H1 (cell line): ENCODE data around the gene LIN28B. TPM values are rescaled to one million over a fixed set of nuclear protein-coding genes. Genes with fewer than 3 reads are reported as not detected.
A peak's percentile ranks its signal among the peaks of the same experiment; 100 is the strongest.

Experiments
- BCL11A ChIP-seq, 2 experiments: IDR thresholded peaks; one replicate each; pipeline ENCODE4 v1.6.1; 2011; ENCODE audit warnings: low read depth in 2 of 2, low read length in 2 of 2, mild to moderate bottlenecking in 2 of 2
- CEBPB ChIP-seq: IDR thresholded peaks from 2 replicates; pipeline ENCODE4 v1.6.1; 2012; ENCODE audit warnings: low read depth, low read length
- CHD1 ChIP-seq: IDR thresholded peaks from 2 replicates; pipeline ENCODE4 v1.6.1; 2012; ENCODE audit warnings: low read depth, low read length, improper control_type of control experiment
- CHD2 ChIP-seq: IDR thresholded peaks from 2 replicates; pipeline ENCODE4 v1.6.1; 2012; ENCODE audit warnings: low read length, improper control_type of control experiment
- CREB1 ChIP-seq: IDR thresholded peaks from 2 replicates; pipeline ENCODE4 v1.6.1; 2012; ENCODE audit warnings: inconsistent platforms
- CTBP2 ChIP-seq: IDR thresholded peaks from 2 replicates; pipeline ENCODE4 v1.7.0; 2011; ENCODE audit warnings: borderline replicate concordance, mild to moderate bottlenecking, moderate library complexity, mixed read lengths, low read length; ENCODE audit not compliant: insufficient read depth, insufficient read length
- EGR1 ChIP-seq: IDR thresholded peaks from 2 replicates; pipeline ENCODE4 v1.6.1; 2011; ENCODE audit warnings: low read depth, low read length, borderline replicate concordance
- EP300 ChIP-seq, 2 experiments: IDR thresholded peaks; 1 replicate in 1 of 2; 2 replicates in 1 of 2; pipeline ENCODE4 v1.6.1; 2011 to 2012; ENCODE audit warnings: low read depth in 2 of 2, low read length in 2 of 2, mild to moderate bottlenecking in 2 of 2, borderline replicate concordance in 1 of 2, inconsistent platforms in 1 of 2, moderate library complexity in 1 of 2
- EZH2 ChIP-seq: fragments of 200-600 bp; sonication (generic); IDR thresholded peaks from 2 replicates; pipeline ENCODE4 v1.7.1; 2012; ENCODE audit warnings: low read depth, mild to moderate bottlenecking, moderate library complexity, low read length, inconsistent platforms; ENCODE audit not compliant: severe bottlenecking
- GABPA ChIP-seq: IDR thresholded peaks from 2 replicates; pipeline ENCODE4 v1.6.1; 2011; ENCODE audit warnings: mild to moderate bottlenecking, low read length, moderate library complexity, borderline replicate concordance; ENCODE audit not compliant: insufficient read depth
- JUN ChIP-seq: IDR thresholded peaks from 2 replicates; pipeline ENCODE4 v1.6.1; 2011; ENCODE audit warnings: low read depth, mild to moderate bottlenecking, improper control_type of control experiment, low read length
- KDM4A ChIP-seq: IDR thresholded peaks from one replicate; pipeline ENCODE4 v1.7.1; 2012; ENCODE audit warnings: low read depth, mild to moderate bottlenecking, moderate library complexity, low read length, inconsistent platforms; ENCODE audit not compliant: severe bottlenecking
- MAFK ChIP-seq: IDR thresholded peaks from 2 replicates; pipeline ENCODE4 v1.6.1; 2012; ENCODE audit warnings: low read depth, mild to moderate bottlenecking, improper control_type of control experiment, low read length
- PHF8 ChIP-seq: fragments of 200-600 bp; sonication (generic); conservative IDR thresholded peaks from 2 replicates; pipeline ENCODE4 v1.7.1; 2012; ENCODE audit warnings: low read depth, mild to moderate bottlenecking, inconsistent platforms, low read length, moderate library complexity
- POLR2AphosphoS5 ChIP-seq: IDR thresholded peaks from 2 replicates; pipeline ENCODE4 v1.6.1; 2011; ENCODE audit warnings: low read depth, low read length
- RBBP5 ChIP-seq: IDR thresholded peaks from 2 replicates; pipeline ENCODE4 v1.7.1; 2012; ENCODE audit warnings: low read depth, mild to moderate bottlenecking, inconsistent platforms, low read length, moderate library complexity, borderline replicate concordance
- RFX5 ChIP-seq: IDR thresholded peaks from 2 replicates; pipeline ENCODE4 v1.6.1; 2011; ENCODE audit warnings: low read depth, low read length, improper control_type of control experiment, borderline replicate concordance
- RNF2 ChIP-seq: fragments of 200-900, 300-1000 bp; sonication (generic); IDR thresholded peaks from 2 replicates; pipeline ENCODE4 v1.7.1; 2016; ENCODE audit warnings: borderline replicate concordance, low read depth, mild to moderate bottlenecking, antibody characterized with exemption, low read length; ENCODE audit not compliant: poor library complexity, severe bottlenecking; ENCODE audit errors: missing control alignments
- RXRA ChIP-seq: IDR thresholded peaks from 2 replicates; pipeline ENCODE4 v1.6.1; 2011; ENCODE audit warnings: low read depth, mild to moderate bottlenecking, low read length, moderate library complexity; ENCODE audit not compliant: insufficient read depth
- SIRT6 ChIP-seq: IDR thresholded peaks from one replicate; pipeline ENCODE4 v1.7.1; 2012; ENCODE audit warnings: low read length, inconsistent platforms
- SIX5 ChIP-seq: IDR thresholded peaks from 2 replicates; pipeline ENCODE4 v1.6.1; 2011; ENCODE audit warnings: mild to moderate bottlenecking, low read depth, low read length
- SP1 ChIP-seq: IDR thresholded peaks from 2 replicates; pipeline ENCODE4 v1.6.1; 2011; ENCODE audit warnings: low read depth, low read length
- TAF7 ChIP-seq: optimal IDR thresholded peaks from 2 replicates; pipeline ENCODE3; 2011; ENCODE audit warnings: low read depth, mild to moderate bottlenecking, inconsistent platforms, low read length, moderate library complexity, borderline replicate concordance
- ZNF274 ChIP-seq: IDR thresholded peaks from 2 replicates; pipeline ENCODE4 v1.7.0; 2012; ENCODE audit warnings: low read length, borderline replicate concordance; ENCODE audit errors: extremely low read depth
- polyA plus RNA-seq, 7 experiments: library from polyadenylated mRNA; depleted of rRNA in 3 of 7; stranded (reverse) in 5 of 7; unstranded in 2 of 7; fragments of >200 nt in 5 of 7; fragments of 200-250 nt in 2 of 7; gene quantifications; 1 replicate in 5 of 7; 2 replicates in 1 of 7; 4 replicates in 1 of 7; pipeline versions ENCODE4 v1.2.1 to v1.2.3, GENCODE V29; 2011 to 2013; ENCODE audit warnings: missing spikeins in 2 of 7, mixed read lengths in 2 of 7
- total RNA-seq: library from RNA; stranded (reverse); fragmentation: NEBNext Ultra II Directional; extraction: Animal tissue kit (Norgen Biotek cat#: 25700); gene quantifications from 2 replicates; pipeline ENCODE4 v1.2.1, GENCODE V29; 2021
- TF ChIP-seq, protein P1 (sequence below): IDR thresholded peaks from 2 replicates; pipeline ENCODE4 v1.6.1; 2011; ENCODE audit warnings: low read length, improper control_type of control experiment

The LIN28B gene
- total and polyA plus RNA-seq, 2 of the 8 experiments (the other 6 are each of a cell fraction or from before 2014, with no cell fraction given): 27.4 to 94.7 TPM

DNA sequence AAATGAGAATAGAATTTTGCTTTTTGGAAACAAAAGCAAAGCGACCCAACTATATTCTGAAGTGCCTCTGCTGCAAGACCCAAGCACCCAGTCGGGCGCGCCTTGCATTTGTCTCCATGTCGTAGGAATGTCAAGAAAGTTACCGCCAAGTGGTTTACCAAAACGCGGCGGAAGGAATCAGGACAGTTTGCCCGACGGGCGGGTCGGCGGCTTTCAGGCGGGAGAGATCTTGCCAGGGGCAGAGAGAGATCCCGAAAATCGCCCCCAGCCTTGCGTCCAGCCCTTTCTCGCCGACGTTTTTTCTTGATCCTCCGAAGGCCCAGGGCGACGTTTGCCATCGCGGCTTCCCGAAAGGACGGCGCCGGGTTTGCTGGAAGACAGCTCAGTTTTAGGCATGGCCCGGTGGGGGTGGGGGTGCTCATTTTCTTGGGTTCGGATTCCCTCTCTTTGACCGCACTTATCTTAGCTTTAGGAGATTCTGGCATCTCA is 4.0 kb upstream of the LIN28B start (continued):
- TF ChIP-seq CTBP2 (no peak), CHD1 (peak; percentile 28), BCL11A (IDR thresholded peaks at IDR 0.05; ENCODE audit: low read depth in 2 of 2, low read length in 2 of 2) (no peak), EP300 (IDR thresholded peaks at IDR 0.05; ENCODE audit: borderline replicate concordance in 1 of 2, low read depth in 2 of 2, low read length in 2 of 2) (no peak), SIX5 (no peak), PHF8 (no peak; the same call in 1 of the 2 replicates), RFX5 (no peak), SIRT6 (no peak), CREB1 (no peak), RNF2 (no peak), RXRA (no peak), TAF7 (peak; percentile 72), POLR2AphosphoS5 (peak; percentile 75; the same call in 1 of the 2 replicates), GABPA (no peak), KDM4A (peak; percentile 23), MAFK (no peak), EGR1 (no peak), CEBPB (no peak), CHD2 (no peak), ZNF274 (no peak), JUN (no peak), SP1 (0 out of 2 replicates have a peak, but pooled peaks have one; percentile 34), RBBP5 (peak; percentile 64), EZH2 (no peak)
- TF ChIP-seq, protein P1, sequence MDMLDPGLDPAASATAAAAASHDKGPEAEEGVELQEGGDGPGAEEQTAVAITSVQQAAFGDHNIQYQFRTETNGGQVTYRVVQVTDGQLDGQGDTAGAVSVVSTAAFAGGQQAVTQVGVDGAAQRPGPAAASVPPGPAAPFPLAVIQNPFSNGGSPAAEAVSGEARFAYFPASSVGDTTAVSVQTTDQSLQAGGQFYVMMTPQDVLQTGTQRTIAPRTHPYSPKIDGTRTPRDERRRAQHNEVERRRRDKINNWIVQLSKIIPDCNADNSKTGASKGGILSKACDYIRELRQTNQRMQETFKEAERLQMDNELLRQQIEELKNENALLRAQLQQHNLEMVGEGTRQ: no peak
- TF ChIP-seq, all 59 proteins: peak for 16
